GM18519 (cell line): ENCODE measurements around the gene DAG1.

Source experiments
- ATAC-seq: cut with Tn5 transposase; IDR thresholded peaks from one replicate; pipeline ENCODE4 v1.9.1; 2021; ENCODE audit warnings: mild to moderate bottlenecking, moderate library complexity; ENCODE audit not compliant: unreplicated experiment, low FRiP score

Gene DAG1

DNA sequence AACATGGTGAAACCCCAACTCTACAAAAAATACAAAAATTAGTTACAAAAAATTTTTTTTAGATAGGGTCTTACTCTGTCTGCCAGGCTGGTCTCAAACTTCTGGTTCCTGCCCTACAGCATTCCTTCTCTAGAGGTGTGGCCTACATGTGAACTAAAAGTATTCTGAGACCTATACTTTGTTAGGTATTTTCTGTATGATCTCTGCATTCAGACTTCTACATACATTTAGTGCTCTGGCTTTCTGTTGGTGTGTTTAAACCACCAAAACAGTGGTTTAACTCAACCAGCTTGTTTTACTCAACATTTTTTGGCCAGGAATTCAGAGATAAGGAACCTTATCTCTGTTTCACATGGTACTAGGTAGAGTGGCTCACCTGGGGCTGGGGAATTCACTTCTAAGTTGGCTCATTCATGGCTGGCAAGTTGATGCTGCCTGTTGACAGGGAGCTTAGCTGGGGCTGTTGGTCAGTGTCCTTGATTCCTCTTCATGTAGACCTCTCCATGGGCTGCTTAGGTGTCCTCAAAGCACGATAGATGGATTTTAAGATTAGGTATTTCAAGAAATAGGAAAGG lies 42.8 kb downstream of the DAG1 start:
- ATAC-seq, result no peak

- no peak for ATAC-seq
Observed at GRCh38 chr3:49513494-49514124, 43.5 kb downstream of the DAG1 start.

GRCh38 chr3:49518016-49518415 lies 47.9 kb downstream of the DAG1 start:
- no peak for ATAC-seq

GRCh38 chr3:49518441-49518840 lies 48.4 kb downstream of the DAG1 start:
- ATAC-seq, result no peak

GRCh38 chr3:49519296-49519695 lies 49.2 kb downstream of the DAG1 start:
- ATAC-seq, result no peak

DNA sequence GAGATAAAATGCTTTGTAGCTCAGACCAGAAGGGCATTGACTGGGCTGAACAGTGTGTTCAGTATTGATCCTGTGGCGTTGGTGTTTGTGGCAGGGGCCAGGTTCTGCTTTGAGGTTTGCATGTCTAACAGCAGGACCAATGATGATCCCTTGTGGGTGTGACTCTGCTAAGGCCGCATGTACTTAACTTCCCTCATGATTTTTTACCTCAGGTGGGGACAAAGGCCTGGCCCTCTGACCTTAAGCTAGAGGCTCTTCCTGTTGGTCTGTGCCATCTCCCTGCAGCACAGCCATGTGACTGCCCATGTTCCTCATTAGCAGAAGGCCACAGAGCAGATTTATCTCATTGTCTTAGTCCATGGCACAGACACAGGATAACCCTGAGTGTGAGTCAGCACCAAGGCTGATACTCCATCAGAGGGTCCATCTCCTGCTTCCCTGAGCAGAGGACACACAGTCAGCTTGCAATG lies 49.9 kb downstream of the DAG1 start:
- no peak for ATAC-seq

DNA sequence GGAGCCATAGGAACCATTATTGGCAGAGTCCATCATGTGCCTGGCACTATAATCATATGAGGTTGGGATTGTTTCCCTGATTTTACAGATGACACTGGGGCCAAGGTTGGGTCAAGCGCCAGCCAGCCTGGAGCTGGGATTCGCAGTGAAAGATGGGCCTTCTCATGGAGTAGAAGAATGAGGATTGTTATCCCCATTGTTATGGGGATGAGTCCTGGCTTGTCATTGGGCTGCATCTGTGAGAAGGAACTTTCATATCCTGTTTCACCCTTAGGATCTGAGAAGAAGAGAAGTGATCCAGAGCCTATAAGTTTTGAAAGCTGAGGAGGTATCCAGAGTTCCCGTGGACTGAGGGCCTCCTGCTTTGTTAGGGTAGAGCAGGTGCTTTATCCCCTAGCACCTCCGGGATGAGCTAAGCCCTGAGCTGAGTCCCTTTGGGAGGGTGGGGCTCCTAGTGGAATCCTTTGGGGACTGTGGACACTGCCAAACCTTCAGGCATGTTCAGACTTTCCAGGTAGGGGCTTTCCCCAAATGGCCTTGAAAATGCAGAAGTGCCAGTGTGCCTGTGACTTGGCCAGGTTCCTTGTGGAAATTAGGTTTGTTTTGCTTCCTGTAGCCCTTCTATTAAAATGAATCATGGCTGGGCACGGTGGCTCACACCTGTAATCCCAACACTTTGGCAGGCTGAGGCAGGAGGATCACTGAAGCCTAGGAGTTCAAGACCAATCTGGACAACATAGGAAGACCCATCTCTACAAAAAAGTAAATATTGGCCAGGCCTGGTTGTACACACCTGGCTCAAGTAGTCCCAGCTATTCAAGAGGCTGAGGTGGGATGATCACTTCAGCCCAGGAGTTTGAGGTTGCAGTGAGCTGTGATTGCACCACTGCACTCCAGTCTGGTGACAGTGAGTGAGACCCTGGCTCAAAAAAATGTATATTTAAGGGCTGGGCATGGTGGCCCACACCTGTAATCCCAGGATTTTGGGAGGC lies 54.0 kb downstream of the DAG1 start:
- no peak for ATAC-seq

DNA sequence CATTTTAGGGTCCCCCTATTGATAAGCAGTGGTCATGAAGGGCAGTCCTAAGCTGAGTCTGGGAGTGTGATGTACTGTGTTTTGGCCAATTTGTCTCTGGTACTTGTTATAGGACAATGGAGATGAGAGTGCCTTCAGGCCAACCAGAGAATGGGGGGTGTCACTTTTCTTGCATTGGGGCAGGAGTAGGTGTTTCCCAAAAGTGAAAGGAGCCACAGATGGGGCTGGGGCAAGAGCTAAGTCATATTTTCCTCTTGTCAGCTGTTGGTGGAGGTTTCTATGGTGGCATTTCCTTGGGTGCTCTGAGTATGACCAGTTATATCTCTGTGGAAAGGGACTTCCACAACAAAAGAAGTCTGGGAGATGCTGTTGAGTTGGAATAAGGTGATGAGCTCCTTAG lies 59.5 kb downstream of the DAG1 start:
- no peak for ATAC-seq

- ATAC-seq, result no peak
Observed at GRCh38 chr3:49530231-49530630, 60.2 kb downstream of the DAG1 start.

DNA sequence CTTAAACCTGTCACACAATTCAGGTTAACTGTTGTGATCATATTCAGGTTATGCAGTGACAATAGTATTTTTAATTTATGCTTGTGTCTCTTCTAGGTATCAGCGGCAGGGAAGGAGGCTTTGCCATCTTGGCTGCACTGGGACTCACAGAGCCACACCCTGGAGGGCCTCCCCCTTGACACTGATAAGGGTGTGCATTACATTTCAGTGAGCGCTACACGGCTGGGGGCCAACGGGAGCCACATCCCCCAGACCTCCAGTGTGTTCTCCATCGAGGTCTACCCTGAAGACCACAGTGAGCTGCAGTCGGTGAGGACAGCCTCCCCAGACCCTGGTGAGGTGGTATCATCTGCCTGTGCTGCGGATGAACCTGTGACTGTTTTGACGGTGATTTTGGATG lies 60.6 kb downstream of the DAG1 start:
- no peak for ATAC-seq

DNA sequence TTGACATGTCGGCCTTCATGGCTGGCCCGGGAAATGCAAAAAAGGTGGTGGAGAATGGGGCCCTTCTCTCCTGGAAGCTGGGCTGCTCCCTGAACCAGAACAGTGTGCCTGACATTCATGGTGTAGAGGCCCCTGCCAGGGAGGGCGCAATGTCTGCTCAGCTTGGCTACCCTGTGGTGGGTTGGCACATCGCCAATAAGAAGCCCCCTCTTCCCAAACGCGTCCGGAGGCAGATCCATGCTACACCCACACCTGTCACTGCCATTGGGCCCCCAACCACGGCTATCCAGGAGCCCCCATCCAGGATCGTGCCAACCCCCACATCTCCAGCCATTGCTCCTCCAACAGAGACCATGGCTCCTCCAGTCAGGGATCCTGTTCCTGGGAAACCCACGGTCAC lies 61.2 kb downstream of the DAG1 start:
- ATAC-seq, result no peak

DNA sequence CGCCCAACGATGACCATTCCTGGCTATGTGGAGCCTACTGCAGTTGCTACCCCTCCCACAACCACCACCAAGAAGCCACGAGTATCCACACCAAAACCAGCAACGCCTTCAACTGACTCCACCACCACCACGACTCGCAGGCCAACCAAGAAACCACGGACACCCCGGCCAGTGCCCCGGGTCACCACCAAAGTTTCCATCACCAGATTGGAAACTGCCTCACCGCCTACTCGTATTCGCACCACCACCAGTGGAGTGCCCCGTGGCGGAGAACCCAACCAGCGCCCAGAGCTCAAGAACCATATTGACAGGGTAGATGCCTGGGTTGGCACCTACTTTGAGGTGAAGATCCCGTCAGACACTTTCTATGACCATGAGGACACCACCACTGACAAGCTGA lies 61.6 kb downstream of the DAG1 start:
- ATAC-seq, result no peak

GRCh38 chr3:49533031-49533430 lies 63.0 kb downstream of the DAG1 start:
- ATAC-seq, result no peak

GRCh38 chr3:49533786-49534519 lies 63.9 kb downstream of the DAG1 start:
- no peak for ATAC-seq

DNA sequence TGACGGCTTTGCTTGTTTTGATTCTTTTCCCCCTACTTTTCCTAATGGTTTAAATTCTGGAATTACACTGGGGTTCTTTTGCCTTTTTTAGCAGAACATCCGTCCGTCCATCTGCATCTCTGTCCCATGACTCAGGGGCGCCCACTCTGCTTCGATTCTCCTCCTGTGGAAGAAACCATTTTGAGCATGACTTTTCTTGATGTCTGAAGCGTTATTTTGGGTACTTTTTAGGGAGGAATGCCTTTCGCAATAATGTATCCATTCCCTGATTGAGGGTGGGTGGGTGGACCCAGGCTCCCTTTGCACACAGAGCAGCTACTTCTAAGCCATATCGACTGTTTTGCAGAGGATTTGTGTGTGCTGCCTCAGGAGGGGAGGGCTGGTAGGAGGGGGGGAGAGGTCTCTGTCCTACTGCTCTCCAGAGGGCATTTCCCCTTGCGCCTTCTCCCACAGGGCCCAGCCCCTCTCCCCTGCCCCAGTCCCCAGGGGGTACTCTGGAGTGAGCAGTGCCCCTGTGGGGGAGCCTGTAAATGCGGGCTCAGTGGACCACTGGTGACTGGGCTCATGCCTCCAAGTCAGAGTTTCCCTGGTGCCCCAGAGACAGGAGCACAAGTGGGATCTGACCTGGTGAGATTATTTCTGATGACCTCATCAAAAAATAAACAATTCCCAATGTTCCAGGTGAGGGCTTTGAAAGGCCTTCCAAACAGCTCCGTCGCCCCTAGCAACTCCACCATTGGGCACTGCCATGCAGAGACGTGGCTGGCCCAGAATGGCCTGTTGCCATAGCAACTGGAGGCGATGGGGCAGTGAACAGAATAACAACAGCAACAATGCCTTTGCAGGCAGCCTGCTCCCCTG lies 64.7 kb downstream of the DAG1 start:
- no peak for ATAC-seq

DNA sequence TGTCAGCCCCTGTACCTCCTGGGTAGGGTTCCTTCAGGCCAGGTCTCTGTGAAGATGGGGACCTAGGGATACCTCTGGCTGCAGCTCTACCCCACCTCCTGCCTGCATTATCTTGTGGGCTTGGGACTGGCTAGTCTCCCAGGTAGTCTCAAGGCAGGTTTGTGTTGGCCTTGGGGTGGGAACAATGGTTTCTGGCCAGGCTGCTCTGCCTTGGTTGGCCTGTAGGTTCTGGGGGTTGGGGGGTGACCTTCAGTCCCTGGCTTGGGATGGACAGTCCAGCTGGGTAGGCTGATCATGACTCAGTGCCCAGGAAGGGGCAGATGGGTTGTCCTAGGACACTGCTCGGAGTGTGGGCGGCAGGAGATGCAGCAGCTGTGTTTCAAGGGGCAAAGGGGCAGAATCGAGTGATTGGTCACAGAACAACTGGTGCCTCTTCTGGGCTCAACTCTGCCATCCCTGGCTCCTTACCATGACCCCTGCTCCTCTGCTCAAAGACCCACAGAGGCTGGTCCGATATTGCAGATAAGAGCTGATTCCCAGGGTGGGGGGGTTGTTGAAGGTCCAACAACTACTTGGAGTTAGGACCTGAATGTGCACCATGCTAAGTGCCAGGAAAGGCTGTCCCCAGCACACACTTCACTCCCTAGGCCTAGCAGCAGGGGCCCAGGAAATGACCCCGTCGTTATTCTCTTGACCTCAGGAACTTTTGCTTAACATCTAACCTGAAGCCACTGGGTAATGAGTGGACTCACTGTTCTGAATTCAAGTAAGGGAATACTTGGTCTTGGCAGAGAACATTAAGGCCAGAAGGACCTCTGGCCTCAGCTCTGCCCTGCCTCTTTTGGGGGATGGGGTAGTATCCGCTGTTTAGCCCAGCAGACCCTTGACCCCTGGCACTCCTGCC lies 66.2 kb downstream of the DAG1 start:
- no peak for ATAC-seq

DNA sequence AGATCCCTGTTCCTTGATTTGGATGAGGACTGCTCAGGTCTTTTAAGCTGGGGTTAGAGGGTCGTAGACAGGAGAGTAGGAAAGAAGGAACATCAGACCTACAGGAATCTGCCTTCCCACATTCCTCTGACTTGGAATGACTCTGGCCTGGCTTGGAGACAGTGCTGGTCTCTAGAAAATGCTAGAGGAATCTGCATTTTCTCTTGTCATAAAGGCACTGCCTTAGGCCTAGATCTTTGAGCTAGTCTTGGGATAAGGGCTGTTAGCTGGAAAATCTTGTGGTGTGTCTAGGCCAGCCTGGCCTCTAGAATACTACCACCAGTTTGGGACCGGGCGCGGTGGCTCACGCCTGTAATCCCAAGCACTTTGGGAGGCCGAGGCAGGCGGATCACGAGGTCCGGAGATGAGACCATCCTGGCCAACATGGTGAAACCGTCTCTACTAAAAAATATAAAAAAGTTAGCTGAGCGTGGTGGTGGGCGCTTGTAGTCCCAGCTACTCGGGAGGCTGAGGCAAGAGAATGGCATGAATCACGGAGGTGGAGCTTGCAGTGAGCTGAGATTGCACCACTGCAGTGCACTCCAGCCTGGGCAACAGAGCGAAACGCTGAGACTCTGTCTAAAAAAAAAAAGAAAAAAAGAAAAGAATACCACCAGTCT lies 66.9 kb downstream of the DAG1 start:
- ATAC-seq, result no peak
